Caki2 (cell line): ENCODE results near the gene PLEKHG3. TPM values are rescaled to one million over a fixed set of nuclear protein-coding genes. Genes with fewer than 3 reads are reported as not detected.

ENCODE experiments used
- DNase-seq: peaks from one replicate; pipeline ENCODE4 v3.0.0-alpha.2; 2015; ENCODE audit warnings: low read depth
- in situ Hi-C: cut with HindIII; loops from 2 replicates; pipeline ENCODE4 v1.10.0; 2016; ENCODE audit warnings: low sequenced_read_pairs, low pct_unique_long_range_greater_than_20kb, mixed read lengths
- total RNA-seq: library from RNA; depleted of rRNA; stranded (reverse); fragments of >200 nt; shearing (Covaris generic); gene quantifications from 2 replicates; pipeline ENCODE4 v1.2.3, GENCODE V29; 2014; ENCODE audit warnings: low replicate concordance

The PLEKHG3 gene
- total RNA-seq, 1 experiment from 2014 or later = 99.4 TPM

DNA sequence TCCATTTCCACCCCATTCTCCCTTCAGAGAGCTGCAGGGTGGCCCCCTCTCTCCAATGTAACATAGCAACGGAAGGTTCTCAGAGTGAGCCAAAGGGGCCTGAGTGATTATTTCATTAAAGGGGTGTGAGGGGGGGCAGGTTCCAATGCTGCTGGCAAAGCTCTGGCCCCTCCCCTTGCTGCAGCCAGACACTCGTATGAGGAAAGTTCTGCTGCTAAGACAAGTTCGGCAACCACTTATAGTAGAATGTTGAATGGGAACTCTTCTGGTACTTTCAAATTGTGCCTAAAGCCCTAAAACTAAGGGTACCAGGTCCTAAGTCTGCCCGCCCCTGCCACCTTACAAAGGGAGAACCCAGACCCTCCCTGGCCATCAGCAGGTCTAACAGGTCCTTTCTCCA, 49.8 kb downstream of the PLEKHG3 start:
- DNase-seq = no peak
- in situ Hi-C loops = no loop called here

GRCh38 chr14:64754685-64755084, 50.5 kb downstream of the PLEKHG3 start:
- in situ Hi-C loops = no loop called here

GRCh38 chr14:64755781-64756221, 51.6 kb downstream of the PLEKHG3 start:
- in situ Hi-C loops = no loop called here
- DNase-seq = peak; percentile 73

More at GRCh38 chr14:64754685-64755084, 50.5 kb downstream of the PLEKHG3 start:
- DNase-seq = no peak

DNA sequence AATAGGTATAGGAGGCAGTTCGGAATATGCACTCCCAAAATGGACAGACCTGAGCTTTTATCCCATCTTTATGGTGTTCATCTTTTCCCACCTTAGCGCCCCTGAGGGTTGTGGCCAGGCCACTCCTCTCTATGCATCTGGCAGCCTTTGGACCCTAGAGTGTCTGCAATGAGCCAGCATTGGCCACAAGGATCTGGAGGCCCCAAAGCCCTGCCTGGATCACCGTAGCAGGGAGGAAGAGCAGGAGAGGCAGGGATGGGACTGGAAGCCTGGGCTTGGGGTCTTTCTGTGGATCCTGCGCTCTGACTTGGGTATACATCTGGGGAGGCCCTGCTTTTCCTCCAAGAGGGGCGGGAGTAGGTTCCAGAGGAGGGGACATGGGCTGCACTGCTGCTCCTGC, 52.5 kb downstream of the PLEKHG3 start:
- in situ Hi-C loops = no loop called here
- no peak for DNase-seq

- DNase-seq = no peak
- in situ Hi-C loops = no loop called here
Measured at GRCh38 chr14:64757601-64758000, 53.4 kb downstream of the PLEKHG3 start.

DNA sequence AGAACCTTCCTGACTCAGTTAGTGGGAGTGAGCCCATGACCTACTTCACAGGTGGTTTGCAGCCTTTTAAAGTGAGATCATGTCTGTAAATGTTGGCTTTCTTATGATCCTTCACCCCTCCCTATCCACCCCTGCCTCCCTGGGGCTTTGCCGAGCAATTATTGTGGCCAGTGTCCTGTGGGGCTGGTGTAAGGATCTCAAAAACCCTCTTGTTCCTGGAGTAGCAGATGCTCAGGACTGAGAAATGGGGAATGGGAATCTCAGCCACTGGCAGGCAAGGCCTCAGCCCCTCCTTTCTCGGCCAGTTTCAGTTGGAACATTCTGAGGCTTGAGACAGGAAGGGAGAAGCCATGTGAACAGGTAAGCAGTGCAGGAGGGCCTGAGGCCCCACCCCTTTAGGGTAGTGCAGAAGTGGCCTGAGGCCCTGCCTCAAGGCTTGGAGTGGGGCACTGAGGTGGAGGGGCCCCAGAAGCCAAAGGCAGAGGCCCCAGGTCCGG, 53.8 kb downstream of the PLEKHG3 start:
- in situ Hi-C loops = no loop called here

DNA sequence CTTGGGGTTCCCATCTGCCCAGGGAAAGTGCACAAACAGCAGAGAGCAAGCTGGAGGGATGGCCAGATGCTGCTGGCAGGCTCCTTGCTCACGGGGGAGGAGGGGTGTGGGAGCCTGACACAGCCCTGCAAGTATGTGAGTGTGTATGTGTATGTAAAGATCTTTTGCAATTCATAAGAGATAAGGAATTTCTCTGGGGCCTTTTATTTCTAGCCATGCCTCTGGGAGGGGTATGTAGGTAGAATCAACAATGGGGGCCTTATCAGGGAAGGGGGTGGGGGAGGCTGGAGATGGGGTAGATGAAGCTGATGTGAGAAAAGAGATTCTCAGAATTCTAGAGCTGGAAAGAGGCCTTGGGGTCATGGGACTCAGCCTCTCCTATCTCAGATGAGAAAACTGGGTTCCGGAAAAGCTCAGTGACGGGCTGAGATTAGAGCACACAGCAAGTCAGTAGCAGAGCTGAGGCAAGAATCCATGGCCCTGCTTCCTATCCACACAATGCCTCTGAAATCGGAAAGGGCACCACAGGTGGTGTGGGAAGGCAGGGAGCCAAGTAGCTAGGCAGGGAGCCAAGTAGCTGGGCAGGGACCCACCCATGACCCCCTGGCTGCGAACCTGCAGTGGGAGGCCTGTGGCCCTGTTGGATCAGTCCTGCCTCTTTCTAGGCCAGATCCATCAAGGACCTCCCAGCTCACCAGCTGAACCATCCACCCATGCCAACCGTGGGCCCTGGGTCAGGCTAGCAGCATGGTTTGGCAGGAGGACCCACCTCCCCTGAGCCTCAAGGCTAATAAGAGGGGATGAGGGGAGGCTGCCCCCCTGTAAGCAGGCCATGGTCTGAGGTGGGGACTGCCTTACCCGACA, 54.7 kb downstream of the PLEKHG3 start:
- DNase-seq = no peak
- in situ Hi-C loops = no loop called here

More for the DNA sequence above, 53.8 kb downstream of the PLEKHG3 start:
- DNase-seq = no peak

DNA sequence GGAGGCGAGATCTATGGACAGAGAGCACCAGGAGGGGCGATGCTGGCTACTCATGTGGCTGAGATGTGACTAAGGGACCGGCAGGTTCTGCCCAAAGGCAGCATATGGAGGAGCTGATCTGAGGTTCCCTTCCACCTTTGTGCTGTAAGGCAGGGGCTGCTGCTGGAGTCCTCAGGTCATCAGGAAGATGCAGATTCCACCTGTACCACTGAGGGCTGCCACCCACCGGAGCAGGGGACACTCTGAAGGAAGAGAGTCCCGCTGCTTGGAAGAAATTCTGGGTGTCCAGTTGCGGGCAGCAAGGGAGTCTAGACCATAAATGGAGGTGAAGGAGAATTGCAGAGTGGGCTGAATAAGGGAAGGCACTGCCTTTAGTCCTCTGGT, 55.3 kb downstream of the PLEKHG3 start:
- no peak for DNase-seq
- in situ Hi-C loops = no loop called here

DNA sequence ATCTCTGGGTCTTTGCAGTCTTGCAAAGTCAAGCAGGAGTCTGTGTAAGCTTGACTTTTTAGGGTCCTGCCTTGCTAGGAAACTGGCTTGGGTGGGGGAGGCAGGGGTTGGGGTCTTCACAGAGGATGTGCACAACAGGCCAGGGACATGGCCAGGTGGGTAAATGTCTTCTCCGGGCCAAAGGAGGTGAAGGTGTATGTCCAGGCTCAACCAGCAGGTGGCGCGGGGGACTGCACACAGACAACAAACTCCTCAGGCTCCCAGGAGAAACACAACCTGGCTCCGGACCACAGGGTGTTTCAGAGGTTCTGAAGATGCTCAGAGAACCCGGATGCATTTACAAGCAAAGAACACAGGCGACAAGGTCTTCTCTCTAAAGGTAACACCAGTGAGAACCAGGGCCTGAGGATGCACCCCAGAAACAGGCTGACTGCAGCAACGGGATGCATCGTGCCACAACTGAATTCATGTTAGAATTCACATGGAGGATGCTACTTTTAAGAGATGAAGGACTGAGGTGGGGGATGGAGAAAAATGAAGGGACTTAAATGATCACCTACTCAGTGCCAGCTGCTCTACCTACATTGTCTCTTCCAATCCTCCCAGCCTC, 56.0 kb downstream of the PLEKHG3 start:
- DNase-seq = no peak
- in situ Hi-C loops = no loop called here

- in situ Hi-C loops = no loop called here
- DNase-seq = no peak
Measured at GRCh38 chr14:64760916-64761315, 56.7 kb downstream of the PLEKHG3 start.

- DNase-seq = no peak
Measured at GRCh38 chr14:64761441-64762043, 57.3 kb downstream of the PLEKHG3 start.

GRCh38 chr14:64762044-64763034, 58.1 kb downstream of the PLEKHG3 start:
- in situ Hi-C loops = no loop called here
- peak; percentile 87 for DNase-seq

More at GRCh38 chr14:64761441-64762043, 57.3 kb downstream of the PLEKHG3 start:
- in situ Hi-C loops = no loop called here

- no peak for DNase-seq
- in situ Hi-C loops = no loop called here
Measured at GRCh38 chr14:64763085-64763782, 59.0 kb downstream of the PLEKHG3 start.

- in situ Hi-C loops = no loop called here
- no peak for DNase-seq
Measured at GRCh38 chr14:64763801-64764621, 59.8 kb downstream of the PLEKHG3 start.

GRCh38 chr14:64764641-64765520, 60.7 kb downstream of the PLEKHG3 start:
- peak; percentile 71 for DNase-seq
- in situ Hi-C loops = no loop called here
